HepG2 (cell line): ENCODE measurements around the gene FAM25A.

ENCODE experiments used
- FOXA3 ChIP-seq: IDR thresholded peaks from 2 replicates; pipeline ENCODE4 v1.6.1; 2016; ENCODE audit warnings: missing genetic modification reagents, missing compliant biosample characterization
- GFI1 ChIP-seq: sonication (generic); formaldehyde crosslinking; IDR thresholded peaks from 2 replicates; pipeline ENCODE4 v1.5.0; 2020; ENCODE audit warnings: missing genetic modification reagents, mild to moderate bottlenecking, borderline replicate concordance
- POLR2A ChIP-seq, 2 experiments: IDR thresholded peaks; 2 replicates each; pipeline ENCODE4 v1.6.1; 2011; ENCODE audit warnings: low read depth in 2 of 2, low read length in 2 of 2, mild to moderate bottlenecking in 1 of 2, moderate library complexity in 1 of 2; ENCODE audit not compliant: insufficient read depth in 1 of 2
- POLR2AphosphoS5 ChIP-seq: IDR thresholded peaks from 2 replicates; pipeline ENCODE4 v1.6.1; 2012; ENCODE audit warnings: low read depth, low read length
- PRMT3 ChIP-seq: sonication (generic); formaldehyde crosslinking; IDR thresholded peaks from 2 replicates; pipeline ENCODE4 v1.8.1; 2022; ENCODE audit warnings: low read depth, mild to moderate bottlenecking, moderate library complexity, missing genetic modification reagents, borderline replicate concordance
- RELA ChIP-seq: sonication (generic); formaldehyde crosslinking; IDR thresholded peaks from 2 replicates; pipeline ENCODE4 v1.4.0; 2020; ENCODE audit warnings: missing genetic modification reagents
- ZNF281 ChIP-seq: sonication (generic); formaldehyde crosslinking; IDR thresholded peaks from 2 replicates; pipeline ENCODE4 v1.4.0; 2020; ENCODE audit warnings: missing genetic modification reagents, borderline replicate concordance
- ZNF547 ChIP-seq: sonication (generic); formaldehyde crosslinking; IDR thresholded peaks from 2 replicates; pipeline ENCODE4 v1.5.1; 2020; ENCODE audit warnings: mild to moderate bottlenecking, missing genetic modification reagents
- TF ChIP-seq, protein P1 (sequence below): IDR thresholded peaks from 2 replicates; pipeline ENCODE4 v1.6.1; 2012; ENCODE audit warnings: inconsistent platforms
- TF ChIP-seq, protein P2 (sequence below): sonication (generic); formaldehyde crosslinking; IDR thresholded peaks from 2 replicates; pipeline ENCODE4 v1.5.1; 2020; ENCODE audit warnings: mild to moderate bottlenecking, missing genetic modification reagents, moderate library complexity
- TF ChIP-seq, protein P3 (sequence below): sonication (generic); formaldehyde crosslinking; IDR thresholded peaks from 2 replicates; pipeline ENCODE4 v1.8.0; 2022; ENCODE audit warnings: mild to moderate bottlenecking, missing genetic modification reagents

DNA sequence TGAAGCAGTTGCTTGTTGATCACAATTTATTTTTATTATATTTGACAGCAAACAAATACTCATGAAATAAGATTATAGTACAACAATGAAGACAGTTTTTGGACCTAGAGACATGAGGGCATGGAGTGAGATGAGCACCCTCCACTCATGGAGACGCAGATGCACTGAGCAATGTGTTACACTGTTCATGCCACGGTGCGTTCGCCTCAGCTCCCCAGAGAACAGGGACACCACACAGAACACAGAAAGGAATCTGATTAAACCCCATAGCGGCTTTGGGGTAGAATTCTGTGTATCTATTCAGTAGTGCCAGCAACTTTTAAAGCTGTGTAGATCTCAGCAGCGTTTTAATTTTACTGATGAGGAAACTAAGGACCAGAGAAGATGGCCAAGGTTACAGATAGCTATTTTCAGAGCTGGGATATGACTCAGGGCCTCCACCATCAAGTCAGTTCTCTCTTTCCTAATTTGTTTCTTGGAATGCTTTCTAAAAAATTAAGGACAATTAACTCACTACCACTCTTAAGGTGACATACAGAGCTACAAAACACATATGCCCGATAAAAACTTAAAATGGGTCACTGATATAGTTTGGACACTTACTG, 33.6 kb downstream of the FAM25A start:
- TF ChIP-seq FOXA3 (CRISPR knock-in tag) (no peak), POLR2AphosphoS5 (no peak), PRMT3 (CRISPR knock-in tag) (no peak), ZNF547 (CRISPR knock-in tag) (no peak), POLR2A (IDR thresholded peaks at IDR 0.05; ENCODE audit: insufficient read depth in 1 of 2, low read depth in 2 of 2, low read length in 2 of 2) (no peak), ZNF281 (CRISPR knock-in tag) (no peak), RELA (CRISPR knock-in tag) (no peak), GFI1 (CRISPR knock-in tag) (no peak)
- TF ChIP-seq, protein P1, sequence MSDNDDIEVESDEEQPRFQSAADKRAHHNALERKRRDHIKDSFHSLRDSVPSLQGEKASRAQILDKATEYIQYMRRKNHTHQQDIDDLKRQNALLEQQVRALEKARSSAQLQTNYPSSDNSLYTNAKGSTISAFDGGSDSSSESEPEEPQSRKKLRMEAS = no peak
- TF ChIP-seq, protein P2, sequence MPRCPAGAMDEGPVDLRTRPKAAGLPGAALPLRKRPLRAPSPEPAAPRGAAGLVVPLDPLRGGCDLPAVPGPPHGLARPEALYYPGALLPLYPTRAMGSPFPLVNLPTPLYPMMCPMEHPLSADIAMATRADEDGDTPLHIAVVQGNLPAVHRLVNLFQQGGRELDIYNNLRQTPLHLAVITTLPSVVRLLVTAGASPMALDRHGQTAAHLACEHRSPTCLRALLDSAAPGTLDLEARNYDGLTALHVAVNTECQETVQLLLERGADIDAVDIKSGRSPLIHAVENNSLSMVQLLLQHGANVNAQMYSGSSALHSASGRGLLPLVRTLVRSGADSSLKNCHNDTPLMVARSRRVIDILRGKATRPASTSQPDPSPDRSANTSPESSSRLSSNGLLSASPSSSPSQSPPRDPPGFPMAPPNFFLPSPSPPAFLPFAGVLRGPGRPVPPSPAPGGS = no peak
- TF ChIP-seq, protein P3, sequence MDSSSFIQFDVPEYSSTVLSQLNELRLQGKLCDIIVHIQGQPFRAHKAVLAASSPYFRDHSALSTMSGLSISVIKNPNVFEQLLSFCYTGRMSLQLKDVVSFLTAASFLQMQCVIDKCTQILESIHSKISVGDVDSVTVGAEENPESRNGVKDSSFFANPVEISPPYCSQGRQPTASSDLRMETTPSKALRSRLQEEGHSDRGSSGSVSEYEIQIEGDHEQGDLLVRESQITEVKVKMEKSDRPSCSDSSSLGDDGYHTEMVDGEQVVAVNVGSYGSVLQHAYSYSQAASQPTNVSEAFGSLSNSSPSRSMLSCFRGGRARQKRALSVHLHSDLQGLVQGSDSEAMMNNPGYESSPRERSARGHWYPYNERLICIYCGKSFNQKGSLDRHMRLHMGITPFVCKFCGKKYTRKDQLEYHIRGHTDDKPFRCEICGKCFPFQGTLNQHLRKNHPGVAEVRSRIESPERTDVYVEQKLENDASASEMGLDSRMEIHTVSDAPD (CRISPR knock-in tag) = no peak
